ENCODE results near the gene RHPN2.

DNA sequence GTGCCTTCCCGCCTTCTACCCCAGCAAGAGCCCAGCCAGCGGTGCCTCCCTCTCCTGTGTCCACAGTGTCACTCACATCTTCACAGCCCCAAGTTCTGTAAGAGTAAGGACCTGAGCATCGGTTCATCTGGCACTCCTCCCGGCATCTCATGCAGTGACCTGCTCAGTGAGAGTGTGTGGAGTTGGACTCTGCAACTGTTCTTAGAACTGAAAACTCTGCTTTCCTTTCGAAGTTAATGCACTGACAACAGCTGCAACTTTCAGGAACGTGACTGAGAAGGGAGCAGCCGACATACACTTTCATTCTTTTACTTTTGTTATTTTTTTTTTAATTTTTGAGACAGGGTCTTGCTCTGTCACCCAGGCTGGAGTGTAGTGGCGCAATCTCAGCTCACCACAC, 134.1 kb downstream of the RHPN2 start:
- TF ChIP-seq CEBPB (IDR thresholded peaks at IDR 0.05) (no peak), ZFP36 (IDR thresholded peaks at IDR 0.05; ENCODE audit: borderline replicate concordance, partially characterized antibody) (no peak), EP300 (IDR thresholded peaks at IDR 0.05) (no peak), FOXS1 (CRISPR knock-in tag; IDR thresholded peaks at IDR 0.05) (no peak), POLR2A (IDR thresholded peaks at IDR 0.05; ENCODE audit: low read length) (no peak), SMC3 (IDR thresholded peaks at IDR 0.05) (no peak), KDM5A (IDR thresholded peaks at IDR 0.05) (no peak)
- TF ChIP-seq, protein P1, sequence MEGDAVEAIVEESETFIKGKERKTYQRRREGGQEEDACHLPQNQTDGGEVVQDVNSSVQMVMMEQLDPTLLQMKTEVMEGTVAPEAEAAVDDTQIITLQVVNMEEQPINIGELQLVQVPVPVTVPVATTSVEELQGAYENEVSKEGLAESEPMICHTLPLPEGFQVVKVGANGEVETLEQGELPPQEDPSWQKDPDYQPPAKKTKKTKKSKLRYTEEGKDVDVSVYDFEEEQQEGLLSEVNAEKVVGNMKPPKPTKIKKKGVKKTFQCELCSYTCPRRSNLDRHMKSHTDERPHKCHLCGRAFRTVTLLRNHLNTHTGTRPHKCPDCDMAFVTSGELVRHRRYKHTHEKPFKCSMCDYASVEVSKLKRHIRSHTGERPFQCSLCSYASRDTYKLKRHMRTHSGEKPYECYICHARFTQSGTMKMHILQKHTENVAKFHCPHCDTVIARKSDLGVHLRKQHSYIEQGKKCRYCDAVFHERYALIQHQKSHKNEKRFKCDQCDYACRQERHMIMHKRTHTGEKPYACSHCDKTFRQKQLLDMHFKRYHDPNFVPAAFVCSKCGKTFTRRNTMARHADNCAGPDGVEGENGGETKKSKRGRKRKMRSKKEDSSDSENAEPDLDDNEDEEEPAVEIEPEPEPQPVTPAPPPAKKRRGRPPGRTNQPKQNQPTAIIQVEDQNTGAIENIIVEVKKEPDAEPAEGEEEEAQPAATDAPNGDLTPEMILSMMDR (IDR thresholded peaks at IDR 0.05): no peak
- TF ChIP-seq, protein P2, sequence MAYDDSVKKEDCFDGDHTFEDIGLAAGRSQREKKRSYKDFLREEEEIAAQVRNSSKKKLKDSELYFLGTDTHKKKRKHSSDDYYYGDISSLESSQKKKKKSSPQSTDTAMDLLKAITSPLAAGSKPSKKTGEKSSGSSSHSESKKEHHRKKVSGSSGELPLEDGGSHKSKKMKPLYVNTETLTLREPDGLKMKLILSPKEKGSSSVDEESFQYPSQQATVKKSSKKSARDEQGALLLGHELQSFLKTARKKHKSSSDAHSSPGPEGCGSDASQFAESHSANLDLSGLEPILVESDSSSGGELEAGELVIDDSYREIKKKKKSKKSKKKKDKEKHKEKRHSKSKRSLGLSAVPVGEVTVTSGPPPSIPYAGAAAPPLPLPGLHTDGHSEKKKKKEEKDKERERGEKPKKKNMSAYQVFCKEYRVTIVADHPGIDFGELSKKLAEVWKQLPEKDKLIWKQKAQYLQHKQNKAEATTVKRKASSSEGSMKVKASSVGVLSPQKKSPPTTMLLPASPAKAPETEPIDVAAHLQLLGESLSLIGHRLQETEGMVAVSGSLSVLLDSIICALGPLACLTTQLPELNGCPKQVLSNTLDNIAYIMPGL (CRISPR knock-in tag; IDR thresholded peaks at IDR 0.05; ENCODE audit: borderline replicate concordance): no peak
